IMR-90 (cell line): ENCODE results near the gene CFAP73. TPM values are rescaled to one million over a fixed set of nuclear protein-coding genes. Genes with fewer than 3 reads are reported as not detected.
A peak's percentile ranks its signal among the peaks of the same experiment; 100 is the strongest.

Experiments used
- ATAC-seq: fragments of 200-7000 bp; cut with Tn5 transposase; 2 replicates; pipeline ENCODE4 v1.9.1; 2020; ENCODE audit warnings: low read depth, mild to moderate bottlenecking, moderate library complexity
- BruUV-seq: library from RNA; stranded (reverse); fragments of 400-500 nt; replicated peaks from 2 replicates; lab custom pipeline; 2021; lab: Mats Ljungman, UMichigan
- CTCF ChIA-PET: fragments of 300-600 bp; formaldehyde crosslinking; extraction: SDS; loops from one replicate; lab custom pipeline; 2021; ENCODE audit warnings: antibody characterized with exemption; lab: Yijun Ruan, JAX
- POLR2A ChIA-PET: fragments of 300-600 bp; sonication (Branson Sonifier 250); formaldehyde crosslinking; loops from one replicate; lab custom pipeline; 2022; ENCODE audit warnings: antibody characterized with exemption; ENCODE audit not compliant: unreplicated experiment; lab: Charles Lee
- DNase-seq: peaks from one replicate; pipeline ENCODE4 v3.0.0; 2013
- H2AFZ ChIP-seq: replicated peaks from 2 replicates; pipeline ENCODE3; 2013; ENCODE audit warnings: low read length, mild to moderate bottlenecking; ENCODE audit not compliant: poor library complexity
- H2AK5ac ChIP-seq: 2 replicates; pipeline ENCODE4 v1.6.1; 2013; ENCODE audit warnings: low read depth, low read length, inconsistent platforms
- H2AK9ac ChIP-seq: replicated peaks from 2 replicates; pipeline ENCODE3; 2013; ENCODE audit warnings: mild to moderate bottlenecking, low read depth, low read length, moderate library complexity; ENCODE audit not compliant: poor library complexity
- H2BK120ac ChIP-seq: 2 replicates; pipeline ENCODE4 v1.6.1; 2013; ENCODE audit warnings: low read depth, low read length, inconsistent platforms
- H2BK15ac ChIP-seq: 3 replicates; pipeline ENCODE4 v1.6.1; 2013; ENCODE audit warnings: low read depth, low read length, inconsistent platforms
- H2BK20ac ChIP-seq: 2 replicates; pipeline ENCODE4 v1.6.1; 2013; ENCODE audit warnings: low read depth, mild to moderate bottlenecking, inconsistent platforms, low read length, moderate library complexity
- H2BK5ac ChIP-seq: 2 replicates; pipeline ENCODE4 v1.6.1; 2013; ENCODE audit warnings: mild to moderate bottlenecking, low read depth, low read length, inconsistent platforms; ENCODE audit not compliant: poor library complexity, severe bottlenecking
- H3K14ac ChIP-seq: replicated peaks from 2 replicates; pipeline ENCODE4 v1.6.1; 2013; ENCODE audit warnings: low read depth, low read length, inconsistent platforms
- H3K18ac ChIP-seq: 2 replicates; pipeline ENCODE4 v1.6.1; 2013; ENCODE audit warnings: low read depth, low read length, control low read depth
- H3K23ac ChIP-seq: 2 replicates; pipeline ENCODE4 v1.6.1; 2013; ENCODE audit warnings: low read depth, low read length, inconsistent platforms
- H3K27ac ChIP-seq: 2 replicates; pipeline ENCODE4 v1.5.1; 2013; ENCODE audit warnings: mild to moderate bottlenecking, control low read depth, low read length; ENCODE audit not compliant: insufficient read depth
- H3K27me3 ChIP-seq: 2 replicates; pipeline ENCODE4 v1.6.1; 2013; ENCODE audit warnings: low read length; ENCODE audit not compliant: control insufficient read depth, insufficient read depth
- H3K36me3 ChIP-seq: 2 replicates; pipeline ENCODE4 v1.6.1; 2013; ENCODE audit warnings: low read length, mixed read lengths; ENCODE audit not compliant: control insufficient read depth, insufficient read depth
- H3K4ac ChIP-seq: 2 replicates; pipeline ENCODE4 v1.6.1; 2013; ENCODE audit warnings: low read depth, low read length, inconsistent platforms
- H3K4me1 ChIP-seq: 2 replicates; pipeline ENCODE4 v1.6.1; 2013; ENCODE audit warnings: low read length, mixed read lengths; ENCODE audit not compliant: control insufficient read depth, insufficient read depth
- H3K4me2 ChIP-seq: 2 replicates; pipeline ENCODE4 v1.6.1; 2013; ENCODE audit warnings: low read depth, mild to moderate bottlenecking, control low read depth, low read length, moderate library complexity
- H3K4me3 ChIP-seq: 2 replicates; pipeline ENCODE4 v1.5.1; 2013; ENCODE audit warnings: low read depth, mild to moderate bottlenecking, control low read depth, low read length, moderate library complexity; ENCODE audit not compliant: insufficient read depth
- H3K56ac ChIP-seq: 2 replicates; pipeline ENCODE4 v1.6.1; 2013; ENCODE audit warnings: low read length, inconsistent platforms; ENCODE audit not compliant: insufficient read depth; ENCODE audit errors: extremely low read depth
- H3K79me1 ChIP-seq, 2 experiments: 2 replicates each; pipeline ENCODE4 v1.6.1; 2013; ENCODE audit warnings: low read length in 2 of 2, inconsistent platforms in 1 of 2, low read depth in 1 of 2
- H3K9ac ChIP-seq: 2 replicates; pipeline ENCODE4 v1.6.1; 2013; ENCODE audit warnings: low read depth, low read length, control low read depth
- H3K9me1 ChIP-seq: 2 replicates; pipeline ENCODE4 v1.6.1; 2013; ENCODE audit warnings: low read length, inconsistent platforms; ENCODE audit not compliant: insufficient read depth
- H3K9me3 ChIP-seq: 2 replicates; pipeline ENCODE4 v1.6.1; 2013; ENCODE audit warnings: low read length; ENCODE audit not compliant: control insufficient read depth, insufficient read depth
- H4K20me1 ChIP-seq: 2 replicates; pipeline ENCODE4 v1.6.1; 2013; ENCODE audit warnings: low read length, inconsistent platforms; ENCODE audit not compliant: insufficient read depth
- H4K5ac ChIP-seq: 2 replicates; pipeline ENCODE4 v1.6.1; 2013; ENCODE audit warnings: mild to moderate bottlenecking, low read depth, low read length, control low read depth
- H4K8ac ChIP-seq, 2 experiments: 2 replicates each; pipeline ENCODE4 v1.6.1; 2013; ENCODE audit warnings: low read depth in 2 of 2, low read length in 2 of 2, control low read depth in 1 of 2, inconsistent platforms in 1 of 2
- H4K91ac ChIP-seq: 2 replicates; pipeline ENCODE4 v1.6.1; 2013; ENCODE audit warnings: low read depth, low read length, inconsistent platforms; ENCODE audit not compliant: insufficient read depth
- CEBPB ChIP-seq: IDR thresholded peaks from 2 replicates; pipeline ENCODE4 v1.6.1; 2012; ENCODE audit warnings: low read depth, low read length, improper control_type of control experiment
- CHD1 ChIP-seq: IDR thresholded peaks from 2 replicates; pipeline ENCODE4 v1.6.1; 2012; ENCODE audit warnings: low read depth, low read length, improper control_type of control experiment
- FOS ChIP-seq: fragments of 150-350 bp; IDR thresholded peaks from 2 replicates; pipeline ENCODE4 v1.6.1; 2016; ENCODE audit warnings: low read depth, low read length
- MAFK ChIP-seq: IDR thresholded peaks from 2 replicates; pipeline ENCODE4 v1.6.1; 2012; ENCODE audit warnings: low read depth, low read length, improper control_type of control experiment
- MXI1 ChIP-seq: IDR thresholded peaks from 2 replicates; pipeline ENCODE4 v1.6.1; 2012; ENCODE audit warnings: low read depth, mild to moderate bottlenecking, low read length, moderate library complexity, borderline replicate concordance
- POLR2A ChIP-seq: IDR thresholded peaks from 2 replicates; pipeline ENCODE4 v1.6.1; 2012; ENCODE audit warnings: mild to moderate bottlenecking, low read depth, low read length
- RCOR1 ChIP-seq: IDR thresholded peaks from 2 replicates; pipeline ENCODE4 v1.6.1; 2012; ENCODE audit warnings: mild to moderate bottlenecking, low read length, improper control_type of control experiment; ENCODE audit not compliant: insufficient replicate concordance
- RFX5 ChIP-seq: IDR thresholded peaks from 2 replicates; pipeline ENCODE4 v1.8.0; 2012; ENCODE audit warnings: low read depth, mild to moderate bottlenecking, low read length, moderate library complexity
- SMC3 ChIP-seq: fragments of 150-350 bp; IDR thresholded peaks from 2 replicates; pipeline ENCODE4 v1.6.1; 2016; ENCODE audit warnings: low read depth, mild to moderate bottlenecking, antibody characterized with exemption, low read length, moderate library complexity
- WGBS, 2 experiments: methylation state at CpG; one replicate each; pipeline versions ENCODE4 v1.1.5 to v1.1.7; 2013; ENCODE audit warnings: missing lambda C conversion rate in 2 of 2; ENCODE audit not compliant: insufficient read length in 1 of 2; ENCODE audit errors: extremely low coverage in 2 of 2; 5-methylcytosine and 5-hydroxymethylcytosine counted together
- dilution Hi-C: fragments of 300-500 bp; cut with HindIII; formaldehyde crosslinking; loops from one replicate; pipeline ENCODE4 v1.14.3; 2018; ENCODE audit warnings: low sequenced_read_pairs; ENCODE audit not compliant: unreplicated experiment
- in situ Hi-C: fragments of 300-500 bp; cut with MboI; formaldehyde crosslinking; loops from 3 replicates; pipeline ENCODE4 v1.14.3; 2019; ENCODE audit warnings: low sequenced_read_pairs, inconsistent platforms, mixed read lengths
- intact Hi-C: fragments of 100-400 bp; cut with micrococcal nuclease; formaldehyde crosslinking; loops from 2 replicates; pipeline ENCODE4 v1.10.0; 2022
- polyA plus RNA-seq, 3 experiments: library from polyadenylated mRNA; depleted of rRNA; stranded (reverse); fragments of >200 nt; gene quantifications; 2 replicates each; pipeline ENCODE4 v1.2.3, GENCODE V29; 2012; ENCODE audit warnings: low replicate concordance in 1 of 3
- total RNA-seq: library from RNA; depleted of rRNA; stranded (reverse); fragments of >200 nt; gene quantifications from 2 replicates; pipeline ENCODE4 v1.2.3, GENCODE V29; 2012
- TF ChIP-seq, protein P1 (sequence below): conservative IDR thresholded peaks from 2 replicates; pipeline ENCODE4 v1.5.1; 2012; ENCODE audit warnings: mild to moderate bottlenecking, low read depth, low read length, improper control_type of control experiment
- TF ChIP-seq, protein P2 (sequence below): fragments of 150-350 bp; IDR thresholded peaks from 2 replicates; pipeline ENCODE4 v1.6.1; 2016; ENCODE audit warnings: low read depth, mild to moderate bottlenecking, low read length, moderate library complexity, borderline replicate concordance
- TF ChIP-seq, protein P3 (sequence below): fragments of 150-350 bp; IDR thresholded peaks from 2 replicates; pipeline ENCODE4 v1.6.1; 2017; ENCODE audit warnings: mild to moderate bottlenecking, antibody characterized with exemption, low read length, low read depth

Gene CFAP73
- total and polyA plus RNA-seq, 2 of the 4 experiments (the other 2 are of a cell fraction) = not detected

DNA sequence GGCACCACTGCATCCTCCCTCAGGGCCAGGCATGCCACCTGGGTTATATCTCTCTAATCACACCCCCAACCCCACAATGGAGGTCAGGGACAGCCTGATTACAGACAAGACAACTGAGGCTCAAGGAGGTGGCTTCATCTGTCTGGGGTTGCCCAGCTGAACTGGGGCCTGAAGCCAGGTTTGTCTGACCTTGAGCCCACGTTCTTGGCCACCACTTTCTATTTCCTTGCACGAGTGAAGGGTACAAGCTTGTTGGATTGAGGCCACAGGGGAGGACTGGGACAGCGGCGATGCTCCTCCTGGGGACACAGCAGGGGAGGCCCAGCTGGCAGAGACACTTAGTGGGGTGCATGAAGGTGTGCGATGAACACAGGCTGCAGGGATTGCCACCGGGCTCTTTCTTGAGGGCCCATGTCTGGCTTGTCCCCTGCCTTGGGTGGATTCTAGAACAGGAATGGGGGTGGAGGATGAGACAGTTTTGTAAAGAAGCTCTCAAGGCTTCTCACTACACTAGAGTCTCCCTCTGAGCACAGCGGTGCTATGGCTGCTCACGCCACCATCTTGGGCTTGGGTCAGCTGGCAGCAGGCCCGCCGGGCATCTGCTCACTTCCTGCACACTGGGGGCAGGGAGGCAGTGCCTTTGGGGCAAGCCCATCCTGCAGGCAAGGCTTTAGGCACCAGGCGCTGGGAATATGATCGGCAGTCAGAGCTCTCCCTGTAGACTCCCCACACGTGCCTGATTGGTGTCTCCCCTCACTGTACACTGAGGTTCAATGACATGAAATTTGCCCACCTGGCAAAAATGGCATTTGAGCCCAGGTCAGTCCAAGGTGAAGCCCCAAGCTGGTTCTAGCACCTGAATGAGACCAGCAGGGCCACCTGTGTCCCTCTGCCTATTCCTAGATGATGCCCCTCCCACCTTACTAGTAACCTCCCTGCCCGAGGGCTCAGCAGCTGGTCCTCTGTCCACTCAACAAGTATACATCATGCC is 52.0 kb downstream of the CFAP73 start:
- Histone ChIP-seq H4K20me1 (no peaks in the 10 kb centered on the region), H2AK5ac (peak overlapping the region; percentile 14; the same call in 1 of the 2 replicates), H3K27ac (no peak overlapping the region), H3K18ac (no peak overlapping the region), H3K56ac (no peak overlapping the region), H2BK15ac (no peak overlapping the region), H2BK20ac (no peak overlapping the region), H4K8ac (no peak overlapping the region), H4K91ac (no peak overlapping the region), H2AFZ (no peak overlapping the region), H2AK9ac (no peak overlapping the region), H2BK5ac (no peak overlapping the region), H3K14ac (no peak overlapping the region), H3K27me3 (no peaks in the 10 kb centered on the region), H3K23ac (no peak overlapping the region), H3K36me3 (no peaks in the 10 kb centered on the region), H2BK120ac (no peak overlapping the region), H3K4me3 (no peak overlapping the region), H3K9me3 (no peaks in the 10 kb centered on the region), H3K9me1 (no peaks in the 10 kb centered on the region), H4K5ac (no peak overlapping the region), H3K4me1 (peaks cover 2% of the 10 kb centered on the region; the same call in 1 of the 2 replicates), H3K9ac (no peak overlapping the region), H3K4me2 (no peak overlapping the region), H3K4ac (0 out of 2 replicates have a peak overlapping the region, but pooled peaks have one; percentile 6), H3K79me1 (no peaks in the 10 kb centered on the region)
- intact Hi-C loops (no loop called here), in situ Hi-C loops (no loop called here), dilution Hi-C loops (no loop called here)
- BruUV-seq = no TSS peak
- ATAC-seq (no peak), DNase-seq (no peak)
- POLR2A ChIA-PET = no interaction called here
- TF ChIP-seq MAFK (no peak), POLR2A (no peak), MXI1 (no peak), RFX5 (no peak), RCOR1 (no peak), FOS (no peak), SMC3 (no peak), CHD1 (no peak), CEBPB (no peak)
- TF ChIP-seq, protein P1, sequence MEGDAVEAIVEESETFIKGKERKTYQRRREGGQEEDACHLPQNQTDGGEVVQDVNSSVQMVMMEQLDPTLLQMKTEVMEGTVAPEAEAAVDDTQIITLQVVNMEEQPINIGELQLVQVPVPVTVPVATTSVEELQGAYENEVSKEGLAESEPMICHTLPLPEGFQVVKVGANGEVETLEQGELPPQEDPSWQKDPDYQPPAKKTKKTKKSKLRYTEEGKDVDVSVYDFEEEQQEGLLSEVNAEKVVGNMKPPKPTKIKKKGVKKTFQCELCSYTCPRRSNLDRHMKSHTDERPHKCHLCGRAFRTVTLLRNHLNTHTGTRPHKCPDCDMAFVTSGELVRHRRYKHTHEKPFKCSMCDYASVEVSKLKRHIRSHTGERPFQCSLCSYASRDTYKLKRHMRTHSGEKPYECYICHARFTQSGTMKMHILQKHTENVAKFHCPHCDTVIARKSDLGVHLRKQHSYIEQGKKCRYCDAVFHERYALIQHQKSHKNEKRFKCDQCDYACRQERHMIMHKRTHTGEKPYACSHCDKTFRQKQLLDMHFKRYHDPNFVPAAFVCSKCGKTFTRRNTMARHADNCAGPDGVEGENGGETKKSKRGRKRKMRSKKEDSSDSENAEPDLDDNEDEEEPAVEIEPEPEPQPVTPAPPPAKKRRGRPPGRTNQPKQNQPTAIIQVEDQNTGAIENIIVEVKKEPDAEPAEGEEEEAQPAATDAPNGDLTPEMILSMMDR = no peak
- TF ChIP-seq, protein P2, sequence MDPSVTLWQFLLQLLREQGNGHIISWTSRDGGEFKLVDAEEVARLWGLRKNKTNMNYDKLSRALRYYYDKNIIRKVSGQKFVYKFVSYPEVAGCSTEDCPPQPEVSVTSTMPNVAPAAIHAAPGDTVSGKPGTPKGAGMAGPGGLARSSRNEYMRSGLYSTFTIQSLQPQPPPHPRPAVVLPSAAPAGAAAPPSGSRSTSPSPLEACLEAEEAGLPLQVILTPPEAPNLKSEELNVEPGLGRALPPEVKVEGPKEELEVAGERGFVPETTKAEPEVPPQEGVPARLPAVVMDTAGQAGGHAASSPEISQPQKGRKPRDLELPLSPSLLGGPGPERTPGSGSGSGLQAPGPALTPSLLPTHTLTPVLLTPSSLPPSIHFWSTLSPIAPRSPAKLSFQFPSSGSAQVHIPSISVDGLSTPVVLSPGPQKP = no peak
- TF ChIP-seq, protein P3, sequence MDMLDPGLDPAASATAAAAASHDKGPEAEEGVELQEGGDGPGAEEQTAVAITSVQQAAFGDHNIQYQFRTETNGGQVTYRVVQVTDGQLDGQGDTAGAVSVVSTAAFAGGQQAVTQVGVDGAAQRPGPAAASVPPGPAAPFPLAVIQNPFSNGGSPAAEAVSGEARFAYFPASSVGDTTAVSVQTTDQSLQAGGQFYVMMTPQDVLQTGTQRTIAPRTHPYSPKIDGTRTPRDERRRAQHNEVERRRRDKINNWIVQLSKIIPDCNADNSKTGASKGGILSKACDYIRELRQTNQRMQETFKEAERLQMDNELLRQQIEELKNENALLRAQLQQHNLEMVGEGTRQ = no peak
- 83% methylated on average over 4 of the region's 14 CpGs; no CpG with 5 or more reads in 1 of the 2 experiments for whole genome bisulfite sequencing, 2 experiments
- CTCF ChIA-PET = no interaction called here
